Retinal pigment epithelial cell (primary cell): Measurements from ENCODE around the gene H6PD.

Experiments used
- DNase-seq: peaks from one replicate; pipeline ENCODE4 v3.0.0-alpha.2; 2010; ENCODE audit warnings: low read depth
- H3K4me3 ChIP-seq: 2 replicates; pipeline ENCODE4 v1.5.1; 2011; ENCODE audit warnings: mild to moderate bottlenecking, low read length, control low read depth, moderate library complexity
- CTCF ChIP-seq: conservative IDR thresholded peaks from 2 replicates; pipeline ENCODE4 v1.5.1; 2011; ENCODE audit warnings: low read depth, low read length, control low read depth, inconsistent platforms

H6PD gene

DNA sequence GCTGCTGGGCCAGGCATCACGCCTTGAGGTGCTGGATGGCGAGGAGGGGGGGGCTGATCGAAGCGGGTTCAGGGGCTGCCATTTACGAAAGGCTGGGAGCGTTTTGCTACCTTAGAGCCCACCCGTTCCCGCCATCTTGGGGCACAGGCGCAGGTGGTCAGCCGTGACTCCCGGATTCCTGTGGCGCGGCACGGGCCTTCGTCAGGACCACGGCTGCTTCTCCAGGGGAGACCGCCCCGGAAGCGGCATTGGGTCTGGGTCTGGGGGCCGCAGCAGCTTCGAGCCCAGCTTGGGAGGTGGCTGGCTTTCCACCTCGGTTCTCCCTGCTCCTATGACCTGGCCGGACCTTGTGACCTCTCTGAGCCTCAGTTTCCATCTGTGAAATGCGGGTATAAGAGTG, 81.9 kb downstream of the H6PD start:
- DNase-seq = no peak
- H3K4me3 ChIP-seq = no peak overlapping the region
- no peak for TF ChIP-seq CTCF

- no peak overlapping the region for H3K4me3 ChIP-seq
- DNase-seq = no peak
- no peak for TF ChIP-seq CTCF
Measured at GRCh38 chr1:9317072-9317471, 82.5 kb downstream of the H6PD start.

GRCh38 chr1:9317591-9318417, 83.2 kb downstream of the H6PD start:
- no peak overlapping the region for H3K4me3 ChIP-seq
- TF ChIP-seq CTCF = no peak
- no peak for DNase-seq

DNA sequence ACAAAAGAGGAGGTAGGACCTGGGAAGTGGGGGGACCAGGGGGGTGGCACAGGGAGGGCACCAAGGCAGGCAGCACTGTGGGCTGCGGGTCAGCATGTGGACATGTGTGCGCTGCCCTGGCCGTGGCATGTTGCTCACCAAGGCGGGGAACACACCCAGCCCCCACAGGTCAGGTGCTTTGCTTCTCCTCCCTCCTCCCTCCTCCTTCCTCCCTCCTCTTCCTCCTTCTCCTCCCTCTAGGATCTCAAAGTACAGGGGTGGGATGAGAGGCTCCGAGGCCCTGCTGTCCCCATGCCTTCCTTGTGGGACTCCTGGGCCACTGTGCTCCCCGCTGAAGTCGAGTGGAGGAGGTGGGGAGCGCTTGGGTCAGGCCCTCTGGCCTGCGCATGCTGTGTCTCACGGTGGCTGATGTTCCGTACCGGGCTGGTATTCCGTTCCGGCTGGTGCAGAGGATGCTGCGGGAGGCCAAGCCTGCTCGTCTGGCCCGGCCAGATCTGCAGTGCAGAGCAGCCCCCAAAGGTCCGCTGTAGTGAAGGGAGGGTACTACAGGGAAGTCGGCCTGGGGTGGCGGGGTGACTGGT, 84.7 kb downstream of the H6PD start:
- DNase-seq = no peak
- no peak for TF ChIP-seq CTCF
- H3K4me3 ChIP-seq = no peak overlapping the region

- TF ChIP-seq CTCF = no peak
- H3K4me3 ChIP-seq = no peak overlapping the region
- no peak for DNase-seq
Measured at GRCh38 chr1:9319789-9320519, 85.4 kb downstream of the H6PD start.
